Measurements from ENCODE around the gene CFAP77. TPM values are rescaled to one million over a fixed set of nuclear protein-coding genes. Genes with fewer than 3 reads are reported as not detected.

CFAP77 gene
- total RNA-seq, 4 donors from 2014 or later, result not detected

DNA sequence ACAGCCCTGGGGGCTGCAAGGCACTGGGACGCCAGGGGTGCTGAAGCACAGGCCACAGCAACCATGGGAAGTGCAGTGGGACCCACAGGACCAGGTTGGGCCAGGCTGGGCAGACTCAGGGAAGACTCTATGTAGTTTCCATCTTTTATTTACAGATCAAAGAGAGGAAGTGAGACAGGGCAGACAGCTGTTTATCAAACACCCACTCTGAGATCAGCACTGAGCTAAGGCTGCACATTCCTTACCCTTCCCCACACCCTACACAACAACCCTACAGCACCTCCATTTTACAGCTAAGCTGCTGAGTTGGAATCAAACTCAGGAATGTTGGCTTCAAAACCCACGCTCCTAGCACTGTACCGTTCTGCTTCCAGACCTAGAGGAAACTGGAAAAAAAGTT lies 192.2 kb downstream of the CFAP77 start:
- WGBS, 2 donors, result 80 to 85% methylated on average over 3 of the region's 3 CpGs
- no peak for TF ChIP-seq CTCF (IDR thresholded peaks at IDR 0.05)
- TF ChIP-seq POLR2A (IDR thresholded peaks at IDR 0.05), result no peak
- no peak for DNase-seq (ENCODE audit: low spot score in 2 of 2)
- intact Hi-C loops (cut with DNase I; ENCODE audit: low total_unique reads), result no loop called here
- H3K4me3 ChIP-seq (ENCODE audit: low read depth, poor library complexity, severe bottlenecking), result no peak overlapping the region

- no peak for DNase-seq (ENCODE audit: low spot score in 2 of 2)
- 92 to 96% methylated on average over 6 of the region's 6 CpGs for WGBS, 2 donors
- intact Hi-C loops (cut with DNase I; ENCODE audit: low total_unique reads), result no loop called here
- no peak overlapping the region for H3K4me3 ChIP-seq (ENCODE audit: low read depth, poor library complexity, severe bottlenecking)
- TF ChIP-seq CTCF (IDR thresholded peaks at IDR 0.05), result no peak
- TF ChIP-seq POLR2A (IDR thresholded peaks at IDR 0.05), result no peak
Observed at GRCh38 chr9:132605387-132605786, 195.4 kb downstream of the CFAP77 start.

GRCh38 chr9:132606066-132606465 lies 196.1 kb downstream of the CFAP77 start:
- H3K4me3 ChIP-seq (ENCODE audit: low read depth, poor library complexity, severe bottlenecking), result no peak overlapping the region
- 82 to 87% methylated on average over 6 of the region's 6 CpGs for WGBS, 2 donors
- no peak for TF ChIP-seq POLR2A (IDR thresholded peaks at IDR 0.05)
- no peak for TF ChIP-seq CTCF (IDR thresholded peaks at IDR 0.05)
- intact Hi-C loops (cut with DNase I; ENCODE audit: low total_unique reads), result no loop called here
- DNase-seq (ENCODE audit: low spot score in 2 of 2), result no peak

GRCh38 chr9:132609184-132609583 lies 199.2 kb downstream of the CFAP77 start:
- intact Hi-C loops (cut with DNase I; ENCODE audit: low total_unique reads), result no loop called here
- WGBS, 2 donors, result 93 to 94% methylated on average over 9 of the region's 9 CpGs
- no peak for TF ChIP-seq POLR2A (IDR thresholded peaks at IDR 0.05)
- TF ChIP-seq CTCF (IDR thresholded peaks at IDR 0.05), result no peak
- no peak for DNase-seq (ENCODE audit: low spot score in 2 of 2)
- no peak overlapping the region for H3K4me3 ChIP-seq (ENCODE audit: low read depth, poor library complexity, severe bottlenecking)

DNA sequence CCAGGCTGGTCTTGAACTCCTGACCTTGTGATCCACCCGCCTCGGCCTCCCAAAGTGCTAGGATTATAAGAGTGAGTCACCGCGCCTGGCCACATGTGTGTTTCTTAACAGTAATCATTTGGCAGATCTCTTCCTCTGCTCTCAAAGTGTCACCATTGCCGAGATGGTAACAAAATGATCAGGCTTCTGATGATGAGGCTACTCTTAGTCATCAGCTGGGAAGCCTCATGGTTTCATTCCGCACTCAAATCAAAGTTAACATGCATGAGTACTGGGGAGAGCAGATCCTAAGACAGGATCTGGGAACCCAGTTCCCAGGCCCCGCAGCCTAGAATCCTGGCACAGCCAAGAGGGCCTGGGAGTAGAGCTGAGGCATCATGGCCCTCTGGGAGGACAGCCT lies 199.8 kb downstream of the CFAP77 start:
- no peak for DNase-seq (ENCODE audit: low spot score in 2 of 2)
- intact Hi-C loops (cut with DNase I; ENCODE audit: low total_unique reads), result no loop called here
- WGBS, 2 donors, result 76 to 82% methylated on average over 7 of the region's 7 CpGs
- TF ChIP-seq POLR2A (IDR thresholded peaks at IDR 0.05), result no peak
- TF ChIP-seq CTCF (IDR thresholded peaks at IDR 0.05), result no peak
- H3K4me3 ChIP-seq (ENCODE audit: low read depth, poor library complexity, severe bottlenecking), result no peak overlapping the region

GRCh38 chr9:132610661-132611060 lies 200.7 kb downstream of the CFAP77 start:
- DNase-seq (ENCODE audit: low spot score in 2 of 2), result no peak
- WGBS, 2 donors, result 88% methylated on average over 12 of the region's 12 CpGs
- intact Hi-C loops (cut with DNase I; ENCODE audit: low total_unique reads), result no loop called here
- H3K4me3 ChIP-seq (ENCODE audit: low read depth, poor library complexity, severe bottlenecking), result no peak overlapping the region
- no peak for TF ChIP-seq POLR2A (IDR thresholded peaks at IDR 0.05)
- TF ChIP-seq CTCF (IDR thresholded peaks at IDR 0.05), result no peak
